SIG-M5 treated with dmso at 0.1 percent for 504 hours (cell line): ENCODE measurements around the gene RUNX1.
A peak's percentile ranks its signal among the peaks of the same experiment; 100 is the strongest.

Source experiments
- DNase-seq: peaks from one replicate; lab custom pipeline; 2025; ENCODE audit not compliant: unreplicated experiment; lab: John Stamatoyannopoulos, UW

RUNX1 gene

GRCh38 chr21:34865400-34866241 lies 183.5 kb downstream of the RUNX1 start:
- peak; percentile 96 for DNase-seq

- DNase-seq = no peak
These were observed 184.5 kb downstream of the RUNX1 start for GRCh38 chr21:34864370-34865149.

- no peak for DNase-seq
These were observed 186.2 kb downstream of the RUNX1 start for GRCh38 chr21:34862951-34863350.

- DNase-seq = no peak
These were observed 187.8 kb downstream of the RUNX1 start for GRCh38 chr21:34861258-34861657.

GRCh38 chr21:34859976-34860653 lies 189.0 kb downstream of the RUNX1 start:
- DNase-seq = no peak

GRCh38 chr21:34858559-34858958 lies 190.5 kb downstream of the RUNX1 start:
- no peak for DNase-seq

- DNase-seq = no peak
These were observed 191.2 kb downstream of the RUNX1 start for GRCh38 chr21:34857874-34858273.

- no peak for DNase-seq
These were observed 191.9 kb downstream of the RUNX1 start for GRCh38 chr21:34857122-34857713.

GRCh38 chr21:34852448-34852847 lies 196.7 kb downstream of the RUNX1 start:
- no peak for DNase-seq

- DNase-seq = no peak
These were observed 198.9 kb downstream of the RUNX1 start for GRCh38 chr21:34850166-34850690.

GRCh38 chr21:34846601-34847112 lies 202.4 kb downstream of the RUNX1 start:
- DNase-seq = peak; percentile 31

- peak; percentile 58 for DNase-seq
These were observed 203.3 kb downstream of the RUNX1 start for GRCh38 chr21:34845521-34846451.

GRCh38 chr21:34844924-34845238 lies 204.2 kb downstream of the RUNX1 start:
- DNase-seq = no peak

GRCh38 chr21:34844013-34844923 lies 204.8 kb downstream of the RUNX1 start:
- no peak for DNase-seq

GRCh38 chr21:34843562-34843961 lies 205.5 kb downstream of the RUNX1 start:
- DNase-seq = no peak

GRCh38 chr21:34841154-34841553 lies 207.9 kb downstream of the RUNX1 start:
- no peak for DNase-seq

GRCh38 chr21:34840693-34841092 lies 208.4 kb downstream of the RUNX1 start:
- no peak for DNase-seq

GRCh38 chr21:34838956-34839820 lies 209.9 kb downstream of the RUNX1 start:
- DNase-seq = no peak
